ENCODE results near the gene GANC.
"Not testable (repeated sequence)": the region's sequence is repeated elsewhere in the genome, so short reads cannot be mapped to it uniquely, and the experiment has no call there.

GANC gene

DNA sequence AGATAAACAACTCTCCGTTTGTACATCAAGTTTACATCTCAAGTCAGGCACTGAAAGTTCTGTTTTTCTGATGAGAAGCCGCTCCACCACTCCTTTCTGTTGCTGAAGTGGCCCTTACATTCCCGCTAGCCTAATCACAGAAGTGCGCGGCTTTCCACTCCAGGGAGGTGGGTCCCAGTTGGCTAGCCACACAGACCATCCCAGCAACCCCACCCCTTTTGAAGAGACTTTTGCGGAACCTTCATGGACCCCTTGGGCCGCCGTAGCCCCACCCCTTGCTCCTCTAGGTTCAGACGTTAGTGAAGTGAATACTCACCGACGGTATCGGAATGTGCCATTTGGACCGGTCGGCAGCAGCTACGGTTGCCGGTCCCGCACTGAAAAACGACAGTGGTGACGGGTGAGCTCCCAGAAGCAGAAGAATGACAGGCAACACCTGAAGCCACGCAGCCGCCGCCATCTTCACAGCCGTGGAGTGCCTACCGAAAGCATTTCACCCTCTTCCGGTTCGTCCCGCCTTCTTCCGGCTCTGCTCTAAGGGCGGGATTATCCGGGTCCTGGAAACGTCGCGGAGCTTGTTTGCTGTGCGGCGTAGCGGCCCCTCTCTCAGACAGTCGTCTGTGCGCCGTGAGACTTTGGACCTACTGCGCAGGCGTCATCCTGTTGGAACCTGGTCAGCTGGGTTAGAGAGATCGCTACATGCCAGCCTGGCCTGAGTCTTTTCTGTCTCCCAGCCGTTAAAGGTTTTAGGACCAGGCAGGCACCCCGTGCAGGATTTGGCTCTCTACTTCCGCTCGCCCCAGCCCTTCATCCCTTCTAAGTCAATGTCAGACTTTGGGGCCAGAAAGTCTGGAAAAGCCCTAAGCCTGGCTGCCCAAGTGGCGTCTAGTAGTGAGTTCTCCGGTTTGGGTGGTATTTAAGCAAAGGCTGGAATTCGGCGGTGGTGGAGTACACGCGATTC is at the start of gene GANC, which contains the start of gene TMEM87A:
Gene GANC, plus strand, starts transcription at position 263 of the 961 bp plus-strand sequence. CDS start 1,281 bp downstream, outside the sequence.
Gene TMEM87A, minus strand, starts transcription at position 495 of the 961 bp plus-strand sequence. Its CDS starts 35 bp downstream, at position 460.
- DNase-seq, result peak; percentile 96

- no peak for DNase-seq
Observed at GRCh38 chr15:42226648-42227047, 46.4 kb upstream of the GANC start.

DNA sequence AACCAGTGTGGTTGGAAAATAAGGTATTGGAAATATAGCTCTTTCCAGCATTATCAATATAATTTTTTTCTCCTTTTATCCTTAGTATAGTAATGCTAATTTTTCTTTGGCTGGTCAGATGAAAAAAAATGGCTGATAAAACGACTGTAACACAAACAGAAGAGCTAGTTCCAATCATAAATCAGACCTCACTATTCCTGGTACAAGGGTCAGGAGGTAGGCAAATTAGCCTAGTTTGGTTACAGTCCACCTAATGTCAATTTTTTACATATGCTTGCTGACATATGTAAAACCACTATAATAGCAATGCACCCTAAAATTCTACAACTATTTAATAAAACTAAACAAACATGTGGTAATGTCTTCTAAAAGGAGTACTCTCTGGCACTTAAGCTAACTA is 45.0 kb upstream of the GANC start:
- DNase-seq, result no peak

DNA sequence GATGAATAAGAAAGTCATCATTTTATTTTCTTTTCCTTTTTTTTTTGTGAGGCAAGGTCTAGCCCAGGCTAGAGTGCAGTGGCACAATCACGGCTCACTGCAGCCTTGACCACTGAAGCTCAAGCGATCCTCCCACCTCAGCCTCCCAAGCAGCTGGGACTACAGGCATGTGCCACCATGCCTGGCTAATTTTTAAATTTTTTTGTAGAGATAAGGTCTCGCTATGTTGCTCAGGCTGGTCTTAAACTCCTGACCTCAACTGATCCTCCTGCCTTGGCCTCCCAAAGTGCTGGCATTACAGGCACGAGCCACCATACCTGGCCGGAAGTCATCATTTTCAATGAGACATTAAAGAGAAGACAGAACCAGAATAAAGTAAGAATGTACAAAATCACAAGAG is 44.0 kb upstream of the GANC start:
- not testable (repeated sequence) for DNase-seq

DNA sequence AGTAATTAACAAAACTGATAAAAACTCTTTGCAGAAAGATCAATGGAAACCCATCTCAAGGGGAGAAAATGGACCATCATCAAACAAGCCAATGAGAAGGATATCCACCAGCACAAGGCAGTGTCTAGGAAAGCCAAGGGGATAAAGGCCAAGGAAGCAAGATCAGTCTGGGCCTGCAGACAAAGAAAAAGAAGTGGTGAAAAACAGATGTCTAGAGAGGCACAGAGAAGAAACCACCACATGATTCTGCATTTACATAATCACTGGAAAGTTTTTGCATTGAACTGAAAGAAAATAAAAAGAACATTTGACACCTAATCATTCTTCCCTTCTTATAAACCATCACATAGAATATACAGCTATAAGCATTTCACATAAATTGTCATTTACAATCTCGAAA is 41.9 kb upstream of the GANC start:
- DNase-seq, result no peak

DNA sequence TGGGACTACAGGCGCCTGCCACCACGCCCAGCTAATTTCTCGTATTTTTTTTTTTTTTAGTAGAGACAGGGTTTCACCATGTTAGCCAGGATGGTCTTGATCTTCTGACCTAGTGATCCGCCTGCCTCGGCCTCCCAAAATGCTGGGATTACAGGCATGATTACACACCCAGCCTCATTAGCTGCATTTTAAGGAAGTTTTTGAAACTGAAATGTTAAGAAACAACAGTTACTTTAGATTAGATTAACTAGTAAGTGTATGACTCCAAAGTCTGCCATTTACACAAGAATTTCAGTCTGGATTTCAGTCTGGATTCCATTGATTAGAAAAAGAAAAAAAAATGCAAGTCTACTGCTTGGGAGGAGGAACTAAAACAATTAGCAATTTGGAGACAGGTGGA is 40.4 kb upstream of the GANC start:
- no peak for DNase-seq

DNA sequence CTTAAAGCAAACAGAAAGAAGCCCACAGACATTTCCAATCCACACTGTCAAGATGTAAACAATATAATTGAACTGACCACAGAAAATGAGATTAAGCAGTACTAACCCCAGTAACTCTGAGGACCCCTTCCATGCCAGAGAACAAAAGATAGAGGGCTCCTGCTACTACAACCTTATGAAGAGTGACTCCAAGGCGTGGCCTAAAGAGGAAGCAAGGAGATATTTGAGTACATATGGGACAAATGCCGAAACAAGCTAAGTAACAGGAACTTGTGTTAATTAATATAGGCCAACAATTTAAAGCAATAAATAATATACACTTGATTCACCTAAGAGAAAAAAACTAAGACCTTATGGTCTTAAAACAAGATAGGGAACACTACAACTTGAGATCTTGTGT is 39.9 kb upstream of the GANC start:
- DNase-seq, result no peak

DNA sequence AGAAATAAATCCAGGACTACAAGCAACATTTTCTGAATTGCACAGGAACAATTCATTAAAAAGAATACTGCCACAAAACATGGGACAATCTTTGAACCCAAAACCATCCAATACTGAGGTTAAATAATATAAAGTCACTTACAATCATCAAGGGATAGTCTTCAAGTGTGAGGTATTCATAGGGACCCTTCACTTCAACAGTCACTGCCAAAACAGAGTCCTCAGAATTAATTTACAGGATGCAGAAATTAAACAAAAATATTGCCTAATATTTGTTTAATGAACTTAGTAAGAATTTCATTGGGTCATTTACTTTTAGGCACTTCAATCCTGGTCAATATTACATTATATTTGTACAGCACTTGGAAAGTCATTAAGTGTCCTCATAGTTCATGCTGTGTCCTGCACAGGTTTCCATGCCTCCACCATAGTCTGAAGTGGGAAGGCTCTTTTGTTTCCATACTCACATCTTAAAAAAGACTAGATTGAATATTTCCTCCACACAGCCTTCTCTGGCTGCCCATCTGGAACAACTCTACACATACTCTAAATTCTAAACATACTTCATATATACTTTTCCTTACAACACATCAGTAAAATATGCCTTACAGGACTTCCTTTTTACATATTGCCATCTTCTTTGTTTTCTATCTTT is 33.3 kb upstream of the GANC start:
- DNase-seq, result no peak

GRCh38 chr15:42240823-42241222 is 32.2 kb upstream of the GANC start:
- no peak for DNase-seq

DNA sequence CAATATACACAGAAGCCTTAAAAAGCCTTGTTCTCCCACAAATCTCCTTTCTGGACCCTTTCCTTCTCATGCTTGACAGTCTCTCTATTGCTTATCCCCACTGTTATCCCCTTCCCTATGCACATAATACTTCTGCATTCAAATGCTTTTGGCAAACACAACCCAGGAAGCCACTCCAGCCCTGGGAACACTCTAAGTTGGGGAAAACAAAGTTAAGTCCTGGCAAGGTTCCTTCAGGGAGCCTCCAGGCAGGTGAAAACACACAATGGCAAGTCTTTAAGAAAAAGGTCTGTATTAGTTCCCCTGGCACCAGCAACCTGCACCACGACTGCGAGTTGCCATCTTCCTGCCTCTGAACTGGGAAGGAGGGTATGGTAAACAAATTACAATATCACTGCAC is 19.7 kb upstream of the GANC start:
- no peak for DNase-seq

- no peak for DNase-seq
Observed at GRCh38 chr15:42264795-42265194, 8.2 kb upstream of the GANC start.

DNA sequence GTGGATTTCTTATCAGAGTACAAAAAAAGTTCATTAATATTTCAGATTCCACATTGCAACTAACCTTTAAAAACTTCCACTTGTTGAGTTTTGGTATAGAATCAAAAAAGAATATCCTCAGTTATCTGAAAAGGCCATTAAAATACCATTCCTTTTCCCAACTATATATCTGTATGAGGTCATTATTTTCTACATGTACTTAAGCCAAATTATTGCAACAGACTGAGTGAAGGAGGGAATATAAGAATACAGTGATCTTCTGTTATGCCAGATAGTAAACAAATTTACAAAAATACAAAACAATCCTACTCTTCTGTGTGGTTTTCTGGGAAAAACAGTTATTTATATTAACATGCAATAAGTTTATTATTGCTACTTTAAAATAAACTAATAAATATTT is 5.7 kb upstream of the GANC start:
- no peak for DNase-seq

- DNase-seq, result no peak
Observed at GRCh38 chr15:42270551-42270950, 2.5 kb upstream of the GANC start.

- DNase-seq, result no peak
Observed at GRCh38 chr15:42270996-42271395, 2.0 kb upstream of the GANC start.

DNA sequence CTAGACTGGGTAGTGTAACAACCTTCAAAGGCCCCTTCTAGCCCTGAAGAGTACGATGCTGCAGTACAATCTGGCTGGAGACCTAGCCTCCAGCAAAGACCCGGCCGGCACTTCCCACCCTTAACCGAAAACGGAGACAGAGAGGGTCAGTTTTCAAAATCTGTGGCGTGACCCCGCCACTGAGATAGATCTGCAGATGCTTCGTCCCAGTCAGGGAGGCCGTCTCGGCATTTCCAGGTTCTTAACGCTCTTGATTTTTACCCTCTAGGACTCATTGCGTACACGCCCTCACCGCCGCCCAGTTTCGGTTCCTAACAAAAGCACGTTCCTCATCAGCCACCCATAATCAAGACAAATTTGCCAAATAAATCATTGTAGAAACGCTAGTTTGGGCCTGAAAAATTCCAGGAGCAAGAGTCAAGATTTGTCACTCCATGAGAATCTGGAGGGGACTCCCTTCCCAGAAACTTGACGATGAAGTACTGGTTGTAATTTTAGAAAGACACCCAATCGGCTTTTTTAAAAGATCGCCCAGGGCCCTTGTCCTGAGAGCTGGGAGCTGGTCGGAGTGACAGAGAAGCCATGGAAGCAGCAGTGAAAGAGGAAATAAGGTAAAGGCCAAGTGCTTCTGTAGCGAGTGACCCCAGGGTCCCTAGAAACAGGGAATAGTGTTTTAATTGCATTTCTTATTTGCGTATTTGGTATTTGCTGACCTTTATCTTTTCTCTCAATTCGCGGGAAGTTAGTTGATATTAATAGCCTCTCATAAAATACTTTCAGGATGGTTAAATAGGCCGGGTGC is 1.1 kb downstream of the GANC start:
- peak; percentile 61 for DNase-seq

GRCh38 chr15:42274702-42274989 is 1.6 kb downstream of the GANC start:
- DNase-seq, result no peak

DNA sequence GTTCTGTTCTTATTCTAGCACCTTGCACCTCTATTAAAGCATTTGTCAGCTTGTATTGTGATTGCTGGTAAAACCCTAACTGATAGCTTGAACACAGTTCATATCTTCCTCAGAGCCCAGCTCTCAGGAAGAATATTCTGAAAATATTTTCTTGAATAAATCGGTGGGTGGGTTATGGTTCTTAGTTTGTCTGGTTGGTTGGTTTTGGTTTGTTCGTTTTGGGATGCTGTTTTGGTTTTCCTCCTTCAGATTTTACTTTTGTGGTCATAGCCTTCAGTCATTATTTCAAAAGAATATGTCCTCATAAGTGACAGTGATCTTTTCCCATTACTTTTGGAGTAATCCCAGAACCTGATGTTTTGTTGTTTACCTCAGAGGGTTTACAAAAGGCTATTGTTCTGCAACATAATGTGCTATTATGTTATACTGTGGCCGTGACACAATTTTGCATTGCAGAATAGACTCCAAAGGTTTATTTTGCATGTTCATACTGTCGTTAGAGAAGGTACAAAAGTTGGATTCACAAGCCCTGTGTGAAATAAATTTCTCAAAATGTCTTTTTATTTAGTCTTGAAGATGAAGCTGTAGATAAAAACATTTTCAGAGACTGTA is 2.9 kb downstream of the GANC start:
- DNase-seq, result no peak

- DNase-seq, result no peak
Observed at GRCh38 chr15:42276762-42277161, 3.8 kb downstream of the GANC start.

DNA sequence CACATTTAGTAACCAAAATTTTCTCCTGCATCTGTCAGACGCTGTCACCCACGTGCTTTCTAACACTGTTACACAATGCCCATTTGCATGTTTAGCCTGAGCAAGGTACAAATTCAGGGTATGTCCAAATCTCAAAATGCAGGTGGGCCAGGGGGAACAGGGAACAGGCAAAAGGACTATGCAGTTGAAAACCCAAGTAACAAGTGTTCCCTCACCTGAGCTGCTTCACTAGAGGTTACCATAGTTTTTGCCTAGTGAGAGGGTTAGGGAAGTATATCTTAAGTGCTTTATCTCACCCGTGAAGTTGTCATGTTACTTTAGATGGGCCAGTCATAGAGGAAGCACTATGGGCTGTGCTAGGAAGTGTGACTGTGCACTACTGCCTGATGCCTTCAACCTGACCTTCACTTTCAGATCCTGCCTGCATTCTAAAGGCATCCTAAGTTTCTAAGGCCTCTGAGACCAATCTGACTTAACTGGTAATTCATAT is 6.3 kb downstream of the GANC start:
- DNase-seq, result no peak

GRCh38 chr15:42282344-42282743 is 9.3 kb downstream of the GANC start:
- no peak for DNase-seq

- DNase-seq, result no peak
Observed at GRCh38 chr15:42282926-42283325, 9.9 kb downstream of the GANC start.

DNA sequence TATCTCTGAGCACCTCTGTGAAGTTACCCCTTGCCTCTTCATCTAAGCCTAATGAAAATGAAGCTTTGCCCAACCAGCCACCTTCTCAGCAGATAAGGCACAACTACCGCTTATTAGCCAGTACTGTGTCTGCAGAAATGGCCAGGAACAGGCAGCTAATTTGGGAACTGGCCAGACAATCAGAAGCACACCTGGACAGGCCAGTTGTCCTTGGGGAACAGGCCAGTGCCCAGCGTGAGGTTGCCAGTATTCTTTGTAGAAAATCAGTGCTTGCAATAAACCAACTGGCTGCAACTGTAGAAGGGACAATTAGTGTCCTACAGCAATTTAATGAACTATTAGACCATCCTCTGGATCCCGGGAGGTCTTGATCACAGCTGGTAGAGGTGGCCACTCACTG is 10.7 kb downstream of the GANC start:
- no peak for DNase-seq

DNA sequence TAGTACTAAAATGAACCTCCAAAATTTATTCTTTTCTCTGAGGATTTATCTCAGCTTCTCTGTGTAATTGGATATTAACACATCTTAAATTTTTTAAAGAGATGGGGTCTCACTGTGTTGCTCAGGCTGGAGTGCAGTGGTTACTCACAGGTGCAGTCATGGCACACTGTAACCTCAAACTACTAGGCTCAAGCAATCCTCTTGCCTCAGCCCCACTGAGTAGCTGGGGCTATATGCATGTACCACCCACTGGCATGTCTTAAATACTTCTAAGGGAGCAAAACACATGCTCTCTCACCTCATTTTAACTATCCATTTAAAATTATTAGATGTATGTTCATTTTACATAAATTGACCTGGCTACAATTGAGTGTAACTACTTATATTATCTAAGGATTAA is 11.6 kb downstream of the GANC start:
- no peak for DNase-seq
